ENCODE measurements around the gene SPAG8. TPM values are rescaled to one million over a fixed set of nuclear protein-coding genes. Genes with fewer than 3 reads are reported as not detected.

The SPAG8 gene
- total and polyA plus RNA-seq, 9 of the 15 experiments (the other 6 are each of a cell fraction or from before 2014, with no cell fraction given) = 0.03 to 0.47 (median 0.21) TPM

DNA sequence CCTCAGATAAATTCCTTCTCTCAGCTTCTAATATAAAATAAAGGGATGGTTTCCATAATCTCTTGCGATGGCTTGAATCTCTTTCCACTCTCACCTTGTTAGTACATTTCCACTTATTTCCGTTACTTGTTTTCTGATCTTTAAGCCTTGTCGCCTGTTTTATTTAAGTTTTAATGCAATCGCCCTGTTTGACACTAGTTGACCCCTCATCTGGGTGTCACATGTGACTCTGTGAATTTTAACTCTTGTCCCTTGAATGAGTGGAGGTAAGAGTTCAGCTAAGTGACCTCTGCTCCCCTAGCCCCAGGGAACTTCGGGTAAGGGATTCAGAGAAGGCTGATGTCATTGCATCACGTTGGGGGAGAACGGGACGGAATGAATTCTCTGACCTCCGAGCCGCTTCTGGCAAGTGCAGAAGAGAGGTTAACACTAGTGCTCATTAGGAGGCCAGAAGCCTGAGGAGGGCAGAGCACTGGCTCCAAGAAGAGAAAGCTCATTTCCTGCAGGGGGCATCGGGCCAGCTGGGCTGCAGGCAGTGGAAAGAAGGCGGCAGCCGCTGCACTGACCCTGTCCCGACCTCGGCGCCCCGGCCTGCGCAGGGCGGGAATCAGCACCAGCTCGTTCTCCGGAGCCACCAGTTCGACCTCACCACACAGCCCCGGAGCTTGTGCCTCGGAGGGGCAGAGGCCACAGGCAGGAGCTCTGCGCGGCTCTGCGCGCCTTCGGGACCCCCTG lies 2.2 kb upstream of the SPAG8 start (continued):
- TF ChIP-seq, protein P1, sequence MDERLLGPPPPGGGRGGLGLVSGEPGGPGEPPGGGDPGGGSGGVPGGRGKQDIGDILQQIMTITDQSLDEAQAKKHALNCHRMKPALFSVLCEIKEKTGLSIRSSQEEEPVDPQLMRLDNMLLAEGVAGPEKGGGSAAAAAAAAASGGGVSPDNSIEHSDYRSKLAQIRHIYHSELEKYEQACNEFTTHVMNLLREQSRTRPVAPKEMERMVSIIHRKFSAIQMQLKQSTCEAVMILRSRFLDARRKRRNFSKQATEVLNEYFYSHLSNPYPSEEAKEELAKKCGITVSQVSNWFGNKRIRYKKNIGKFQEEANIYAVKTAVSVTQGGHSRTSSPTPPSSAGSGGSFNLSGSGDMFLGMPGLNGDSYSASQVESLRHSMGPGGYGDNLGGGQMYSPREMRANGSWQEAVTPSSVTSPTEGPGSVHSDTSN (CRISPR knock-in tag; IDR thresholded peaks at IDR 0.05; ENCODE audit: low read depth) = no peak
- TF ChIP-seq, protein P1 (tag; conservative IDR thresholded peaks at IDR 0.05; ENCODE audit: low read depth) = no peak
- no peak for TF ChIP-seq RFX7 (CRISPR knock-in tag; IDR thresholded peaks at IDR 0.05)
- TF ChIP-seq SIN3A (IDR thresholded peaks at IDR 0.05; ENCODE audit: borderline replicate concordance in 2 of 2, control insufficient read depth in 1 of 2, low read depth in 2 of 2, low read length in 2 of 2) = peak in 1 of 2 experiments; percentile 15; a peak in 1 of 4 replicates
- TF ChIP-seq ZNF239 (CRISPR knock-in tag; IDR thresholded peaks at IDR 0.05) = no peak
- no peak for TF ChIP-seq PHB (CRISPR knock-in tag; IDR thresholded peaks at IDR 0.05)
- TF ChIP-seq PCBP2 (IDR thresholded peaks at IDR 0.05; ENCODE audit: low read depth, low read length, poor library complexity, severe bottlenecking) = no peak
- TF ChIP-seq, protein P2, sequence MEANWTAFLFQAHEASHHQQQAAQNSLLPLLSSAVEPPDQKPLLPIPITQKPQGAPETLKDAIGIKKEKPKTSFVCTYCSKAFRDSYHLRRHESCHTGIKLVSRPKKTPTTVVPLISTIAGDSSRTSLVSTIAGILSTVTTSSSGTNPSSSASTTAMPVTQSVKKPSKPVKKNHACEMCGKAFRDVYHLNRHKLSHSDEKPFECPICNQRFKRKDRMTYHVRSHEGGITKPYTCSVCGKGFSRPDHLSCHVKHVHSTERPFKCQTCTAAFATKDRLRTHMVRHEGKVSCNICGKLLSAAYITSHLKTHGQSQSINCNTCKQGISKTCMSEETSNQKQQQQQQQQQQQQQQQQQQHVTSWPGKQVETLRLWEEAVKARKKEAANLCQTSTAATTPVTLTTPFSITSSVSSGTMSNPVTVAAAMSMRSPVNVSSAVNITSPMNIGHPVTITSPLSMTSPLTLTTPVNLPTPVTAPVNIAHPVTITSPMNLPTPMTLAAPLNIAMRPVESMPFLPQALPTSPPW (CRISPR knock-in tag; IDR thresholded peaks at IDR 0.05) = no peak
- TF ChIP-seq NCOR1 (IDR thresholded peaks at IDR 0.05) = no peak
- peak; percentile 52; the same call in 1 of the 2 replicates for TF ChIP-seq ZNF232 (CRISPR knock-in tag; IDR thresholded peaks at IDR 0.05)
- TF ChIP-seq, protein P3, sequence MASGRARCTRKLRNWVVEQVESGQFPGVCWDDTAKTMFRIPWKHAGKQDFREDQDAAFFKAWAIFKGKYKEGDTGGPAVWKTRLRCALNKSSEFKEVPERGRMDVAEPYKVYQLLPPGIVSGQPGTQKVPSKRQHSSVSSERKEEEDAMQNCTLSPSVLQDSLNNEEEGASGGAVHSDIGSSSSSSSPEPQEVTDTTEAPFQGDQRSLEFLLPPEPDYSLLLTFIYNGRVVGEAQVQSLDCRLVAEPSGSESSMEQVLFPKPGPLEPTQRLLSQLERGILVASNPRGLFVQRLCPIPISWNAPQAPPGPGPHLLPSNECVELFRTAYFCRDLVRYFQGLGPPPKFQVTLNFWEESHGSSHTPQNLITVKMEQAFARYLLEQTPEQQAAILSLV (tag; IDR thresholded peaks at IDR 0.05) = no peak
- 0 out of 2 replicates have a peak, but pooled peaks have one; percentile 49 for TF ChIP-seq SUPT5H (IDR thresholded peaks at IDR 0.05)
- TF ChIP-seq PYGO2 (tag; IDR thresholded peaks at IDR 0.05) = no peak
- TF ChIP-seq POLR3A (IDR thresholded peaks at IDR 0.05; ENCODE audit: borderline replicate concordance, extremely low read depth, insufficient read depth, insufficient read length) = no peak
- TF ChIP-seq NCOA2 (IDR thresholded peaks at IDR 0.05; ENCODE audit: partially characterized antibody in 2 of 2) = no peak
- TF ChIP-seq BDP1 (IDR thresholded peaks at IDR 0.05; ENCODE audit: insufficient read depth, insufficient read length) = no peak
- TF ChIP-seq ZHX1 (conservative IDR thresholded peaks at IDR 0.05; ENCODE audit: low read length) = no peak
- no peak for TF ChIP-seq SOX6 (IDR thresholded peaks at IDR 0.05)
- peak; percentile 50; the same call in 1 of the 2 replicates for TF ChIP-seq L3MBTL2 (IDR thresholded peaks at IDR 0.05)
- TF ChIP-seq KAT8 (IDR thresholded peaks at IDR 0.05; ENCODE audit: low read depth) = no peak
- no peak for TF ChIP-seq CCNT2 (IDR thresholded peaks at IDR 0.05; ENCODE audit: borderline replicate concordance, extremely low read depth, insufficient read length, low read depth, low read length)

Data from K562 (cell line).